ENCODE results near the gene ZNF84. TPM values are rescaled to one million over a fixed set of nuclear protein-coding genes. Genes with fewer than 3 reads are reported as not detected.

ZNF84 gene
- total and polyA plus RNA-seq, 2 of the 8 experiments (the other 6 are each of a cell fraction or from before 2014, with no cell fraction given) = 8.9 to 34.0 TPM

- TF ChIP-seq KDM4A (IDR thresholded peaks at IDR 0.05; ENCODE audit: low read depth, low read length, severe bottlenecking) (no peak), RBBP5 (IDR thresholded peaks at IDR 0.05; ENCODE audit: borderline replicate concordance, low read depth, low read length) (no peak), TAF7 (optimal IDR thresholded peaks at IDR 0.05; ENCODE audit: borderline replicate concordance, low read depth, low read length) (no peak)
Measured at GRCh38 chr12:133073836-133074235, 36.5 kb downstream of the ZNF84 start (continued).

All from H1 (cell line).